Loucy (cell line): Measurements from ENCODE around the gene IFT74.

ENCODE experiments used
- H2AFZ ChIP-seq: fragments of 200-600 bp; sonication (generic); 2 replicates; pipeline ENCODE4 v1.6.0; 2016; ENCODE audit warnings: antibody characterized with exemption, mild to moderate bottlenecking, low read length, moderate library complexity
- H3F3A ChIP-seq: fragments of 200-600 bp; 2 replicates; pipeline ENCODE4 v1.6.0; 2016; ENCODE audit warnings: antibody characterized with exemption, low read depth, mild to moderate bottlenecking
- H3K27me3 ChIP-seq: fragments of 200-600 bp; sonication (generic); 2 replicates; pipeline ENCODE4 v1.6.1; 2014; ENCODE audit warnings: low read length, mild to moderate bottlenecking; ENCODE audit not compliant: insufficient read depth, poor library complexity, severe bottlenecking
- H3K36me3 ChIP-seq: fragments of 200-600 bp; sonication (generic); 2 replicates; pipeline ENCODE4 v1.6.1; 2016; ENCODE audit warnings: low read length; ENCODE audit not compliant: insufficient read depth
- H3K4me1 ChIP-seq: fragments of 200-600 bp; sonication (generic); 2 replicates; pipeline ENCODE4 v1.5.1; 2014; ENCODE audit warnings: low read length, mild to moderate bottlenecking; ENCODE audit not compliant: insufficient read depth, poor library complexity, severe bottlenecking
- H3K4me2 ChIP-seq: fragments of 200-600 bp; sonication (generic); 2 replicates; pipeline ENCODE4 v1.6.0; 2014; ENCODE audit warnings: antibody characterized with exemption, low read length, low read depth, mild to moderate bottlenecking; ENCODE audit not compliant: poor library complexity, severe bottlenecking
- H3K4me3 ChIP-seq: fragments of 200-600 bp; sonication (generic); 2 replicates; pipeline ENCODE4 v1.5.1; 2014; ENCODE audit warnings: low read length, mild to moderate bottlenecking, mixed read lengths; ENCODE audit not compliant: poor library complexity, severe bottlenecking
- H3K79me2 ChIP-seq: fragments of 200-600 bp; sonication (generic); 2 replicates; pipeline ENCODE4 v1.6.1; 2014; ENCODE audit warnings: low read length; ENCODE audit not compliant: insufficient read depth
- H3K9ac ChIP-seq: fragments of 200-600 bp; sonication (generic); 2 replicates; pipeline ENCODE4 v1.6.0; 2014; ENCODE audit warnings: mild to moderate bottlenecking, low read depth, low read length, moderate library complexity; ENCODE audit not compliant: poor library complexity, severe bottlenecking
- H3K9me2 ChIP-seq: fragments of 200-600 bp; sonication (generic); replicated peaks from 2 replicates; pipeline ENCODE4 v1.6.1; 2016; ENCODE audit warnings: low read depth, low read length, mixed read lengths
- H3K9me3 ChIP-seq: fragments of 200-600 bp; sonication (generic); 2 replicates; pipeline ENCODE4 v1.6.1; 2014; ENCODE audit warnings: mild to moderate bottlenecking, antibody characterized with exemption, low read length, low read depth; ENCODE audit not compliant: insufficient read depth
- H4K20me1 ChIP-seq: fragments of 200-600 bp; sonication (generic); 2 replicates; pipeline ENCODE4 v1.6.0; 2014; ENCODE audit warnings: antibody characterized with exemption, low read length, mild to moderate bottlenecking; ENCODE audit not compliant: insufficient read depth, poor library complexity, severe bottlenecking
- CTCF ChIP-seq: fragments of 200-600 bp; sonication (generic); conservative IDR thresholded peaks from 2 replicates; pipeline ENCODE4 v1.5.1; 2014; ENCODE audit warnings: mild to moderate bottlenecking, antibody characterized with exemption, low read length
- EZH2phosphoT487 ChIP-seq: fragments of 200-600 bp; IDR thresholded peaks from 2 replicates; pipeline ENCODE4 v1.6.1; 2018; ENCODE audit warnings: antibody characterized with exemption, mild to moderate bottlenecking, moderate library complexity, borderline replicate concordance

IFT74 gene

GRCh38 chr9:27047136-27047535 is 90.9 kb downstream of the IFT74 start:
- H3K79me2 ChIP-seq: no peaks in the 10 kb centered on the region
- H3F3A ChIP-seq: no peaks in the 10 kb centered on the region
- no peak overlapping the region for H3K4me2 ChIP-seq
- no peaks in the 10 kb centered on the region for H3K36me3 ChIP-seq
- H3K9ac ChIP-seq: no peak overlapping the region
- no peaks in the 10 kb centered on the region for H3K4me1 ChIP-seq
- H3K4me3 ChIP-seq: no peak overlapping the region
- no peaks in the 10 kb centered on the region for H3K9me2 ChIP-seq
- H2AFZ ChIP-seq: no peak overlapping the region
- no peaks in the 10 kb centered on the region for H3K27me3 ChIP-seq
- no peak for TF ChIP-seq CTCF
- TF ChIP-seq EZH2phosphoT487: no peak
- no peaks in the 10 kb centered on the region for H3K9me3 ChIP-seq
- no peaks in the 10 kb centered on the region for H4K20me1 ChIP-seq

- H3K4me1 ChIP-seq: no peaks in the 10 kb centered on the region
- H3K4me3 ChIP-seq: no peak overlapping the region
- H3K36me3 ChIP-seq: no peaks in the 10 kb centered on the region
- no peaks in the 10 kb centered on the region for H3K9me2 ChIP-seq
- H3K79me2 ChIP-seq: no peaks in the 10 kb centered on the region
- no peaks in the 10 kb centered on the region for H4K20me1 ChIP-seq
- TF ChIP-seq CTCF (no peak), EZH2phosphoT487 (no peak)
- H3K9ac ChIP-seq: no peak overlapping the region
- no peaks in the 10 kb centered on the region for H3K9me3 ChIP-seq
- H3F3A ChIP-seq: no peaks in the 10 kb centered on the region
- no peaks in the 10 kb centered on the region for H3K27me3 ChIP-seq
- no peak overlapping the region for H2AFZ ChIP-seq
- H3K4me2 ChIP-seq: no peak overlapping the region
These were observed 97.3 kb downstream of the IFT74 start for GRCh38 chr9:27053369-27054022.

- no peaks in the 10 kb centered on the region for H3K4me1 ChIP-seq
- no peak overlapping the region for H2AFZ ChIP-seq
- H3K79me2 ChIP-seq: no peaks in the 10 kb centered on the region
- no peak overlapping the region for H3K4me3 ChIP-seq
- H3K9me2 ChIP-seq: no peaks in the 10 kb centered on the region
- no peaks in the 10 kb centered on the region for H3K36me3 ChIP-seq
- no peak for TF ChIP-seq CTCF
- TF ChIP-seq EZH2phosphoT487: no peak
- H3K9me3 ChIP-seq: no peaks in the 10 kb centered on the region
- no peaks in the 10 kb centered on the region for H3F3A ChIP-seq
- H3K27me3 ChIP-seq: no peaks in the 10 kb centered on the region
- no peaks in the 10 kb centered on the region for H4K20me1 ChIP-seq
- H3K4me2 ChIP-seq: no peak overlapping the region
- H3K9ac ChIP-seq: no peak overlapping the region
These were observed 97.9 kb downstream of the IFT74 start for GRCh38 chr9:27054125-27054524.
